BJ (cell line): ENCODE measurements around the gene CCDC148. TPM values are rescaled to one million over a fixed set of nuclear protein-coding genes. Genes with fewer than 3 reads are reported as not detected.

Source experiments
- CTCF ChIA-PET: fragments of 350-600 bp; formaldehyde crosslinking; extraction: SDS; loops from one replicate; lab custom pipeline; 2021; ENCODE audit warnings: antibody characterized with exemption, inconsistent platforms; lab: Yijun Ruan, JAX
- POLR2A ChIA-PET: fragments of 300-600 bp; sonication (Branson Sonifier 250); formaldehyde crosslinking; extraction: SDS; loops from one replicate; lab custom pipeline; 2021; ENCODE audit warnings: antibody characterized with exemption; lab: Charles Lee
- DNase-seq: peaks from one replicate; pipeline ENCODE4 v3.0.0-alpha.2; 2011; ENCODE audit warnings: low read depth
- H3K27me3 ChIP-seq: 2 replicates; pipeline ENCODE4 v1.6.0; 2011; ENCODE audit warnings: low read length; ENCODE audit not compliant: control insufficient read depth, insufficient read depth
- H3K36me3 ChIP-seq: 2 replicates; pipeline ENCODE4 v1.5.1; 2011; ENCODE audit warnings: low read length; ENCODE audit not compliant: control insufficient read depth, insufficient read depth
- H3K4me3 ChIP-seq: 2 replicates; pipeline ENCODE4 v1.5.1; 2011; ENCODE audit warnings: low read depth, mild to moderate bottlenecking, control low read depth, low read length
- polyA plus RNA-seq: library from polyadenylated mRNA; depleted of rRNA; stranded (reverse); fragments of >200 nt; gene quantifications from 2 replicates; pipeline ENCODE4 v1.2.3, GENCODE V29; 2011
- TF ChIP-seq, protein P1 (sequence below): IDR thresholded peaks from 2 replicates; pipeline ENCODE4 v1.5.1; 2011; ENCODE audit warnings: low read depth, mild to moderate bottlenecking, control low read depth, inconsistent platforms, low read length, moderate library complexity; ENCODE audit not compliant: insufficient read depth

CCDC148 gene
- polyA plus RNA-seq, 1 experiment: 0.75 TPM

GRCh38 chr2:158273791-158274190 lies 182.8 kb downstream of the CCDC148 start:
- Histone ChIP-seq H3K27me3 (no peaks in the 10 kb centered on the region), H3K4me3 (no peak overlapping the region), H3K36me3 (no peaks in the 10 kb centered on the region)
- ChIA-PET POLR2A (no interaction called here), CTCF (no interaction called here)
- TF ChIP-seq, protein P1, sequence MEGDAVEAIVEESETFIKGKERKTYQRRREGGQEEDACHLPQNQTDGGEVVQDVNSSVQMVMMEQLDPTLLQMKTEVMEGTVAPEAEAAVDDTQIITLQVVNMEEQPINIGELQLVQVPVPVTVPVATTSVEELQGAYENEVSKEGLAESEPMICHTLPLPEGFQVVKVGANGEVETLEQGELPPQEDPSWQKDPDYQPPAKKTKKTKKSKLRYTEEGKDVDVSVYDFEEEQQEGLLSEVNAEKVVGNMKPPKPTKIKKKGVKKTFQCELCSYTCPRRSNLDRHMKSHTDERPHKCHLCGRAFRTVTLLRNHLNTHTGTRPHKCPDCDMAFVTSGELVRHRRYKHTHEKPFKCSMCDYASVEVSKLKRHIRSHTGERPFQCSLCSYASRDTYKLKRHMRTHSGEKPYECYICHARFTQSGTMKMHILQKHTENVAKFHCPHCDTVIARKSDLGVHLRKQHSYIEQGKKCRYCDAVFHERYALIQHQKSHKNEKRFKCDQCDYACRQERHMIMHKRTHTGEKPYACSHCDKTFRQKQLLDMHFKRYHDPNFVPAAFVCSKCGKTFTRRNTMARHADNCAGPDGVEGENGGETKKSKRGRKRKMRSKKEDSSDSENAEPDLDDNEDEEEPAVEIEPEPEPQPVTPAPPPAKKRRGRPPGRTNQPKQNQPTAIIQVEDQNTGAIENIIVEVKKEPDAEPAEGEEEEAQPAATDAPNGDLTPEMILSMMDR: no peak
- DNase-seq: no peak

DNA sequence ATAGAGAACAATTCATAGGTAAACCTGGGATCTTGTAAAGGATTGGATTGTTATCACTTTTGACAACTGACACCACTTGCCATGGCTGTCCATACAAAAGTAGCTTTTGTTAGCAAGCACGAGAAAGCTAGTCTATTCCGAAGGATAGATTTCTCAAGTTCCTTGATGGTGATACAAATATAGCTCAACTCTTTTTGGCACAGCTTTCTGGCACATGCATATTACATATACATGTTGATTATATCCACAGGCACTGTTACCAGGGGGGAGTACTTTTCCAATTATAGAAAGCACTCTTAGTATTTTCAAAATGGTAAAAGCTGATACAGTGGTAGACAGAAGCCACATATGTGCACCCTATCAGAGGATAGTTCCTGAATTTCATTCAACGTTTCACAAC lies 186.0 kb downstream of the CCDC148 start:
- Histone ChIP-seq H3K27me3 (no peaks in the 10 kb centered on the region), H3K36me3 (no peaks in the 10 kb centered on the region), H3K4me3 (no peak overlapping the region)
- CTCF ChIA-PET: no interaction called here
- TF ChIP-seq, protein P1: no peak
- POLR2A ChIA-PET: no interaction called here
- DNase-seq: no peak

DNA sequence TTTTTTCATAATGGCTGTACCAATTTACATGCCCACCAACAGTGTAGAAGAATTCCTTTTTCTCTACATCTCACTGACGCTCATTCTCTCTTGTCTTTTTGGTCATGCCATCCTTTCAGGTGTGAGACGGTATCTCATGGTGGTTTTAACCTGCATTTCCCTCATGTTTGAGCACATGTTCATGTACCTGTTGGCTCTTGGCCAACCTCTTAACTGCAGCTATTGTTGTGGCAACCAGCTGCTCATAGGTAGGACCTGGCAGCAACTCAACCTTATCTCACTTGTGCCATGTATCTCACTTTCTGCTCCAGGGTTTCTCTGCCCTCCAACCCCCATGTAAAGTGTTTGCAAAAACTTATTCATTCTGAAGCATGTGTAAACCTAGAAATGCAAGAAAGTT lies 187.4 kb downstream of the CCDC148 start:
- Histone ChIP-seq H3K36me3 (no peaks in the 10 kb centered on the region), H3K27me3 (no peaks in the 10 kb centered on the region), H3K4me3 (no peak overlapping the region)
- CTCF ChIA-PET: no interaction called here
- TF ChIP-seq, protein P1: no peak
- POLR2A ChIA-PET: no interaction called here
- no peak for DNase-seq

DNA sequence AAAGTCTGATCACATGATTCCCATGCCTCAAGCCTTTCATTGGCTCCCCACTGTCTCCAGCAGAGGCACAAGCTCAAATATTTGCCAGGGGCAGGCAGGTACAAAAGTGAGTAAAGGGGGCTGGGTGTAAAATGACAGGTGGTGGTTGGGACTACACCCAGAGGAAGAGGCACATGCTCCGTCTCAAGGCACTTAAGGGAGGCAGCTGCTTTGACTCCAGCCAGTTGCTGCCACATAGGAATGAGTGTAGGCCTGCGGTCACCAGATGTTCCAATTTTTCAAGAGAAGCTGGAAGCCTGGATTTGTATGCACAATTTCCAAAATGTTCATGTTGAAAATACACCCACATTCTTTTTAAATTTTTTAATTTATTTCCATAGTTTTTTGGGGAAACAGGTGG lies 190.4 kb downstream of the CCDC148 start:
- ChIA-PET POLR2A (no interaction called here), CTCF (no interaction called here)
- no peaks in the 10 kb centered on the region for H3K36me3 ChIP-seq
- no peaks in the 10 kb centered on the region for H3K27me3 ChIP-seq
- no peak overlapping the region for H3K4me3 ChIP-seq
- no peak for DNase-seq
- TF ChIP-seq, protein P1: no peak

DNA sequence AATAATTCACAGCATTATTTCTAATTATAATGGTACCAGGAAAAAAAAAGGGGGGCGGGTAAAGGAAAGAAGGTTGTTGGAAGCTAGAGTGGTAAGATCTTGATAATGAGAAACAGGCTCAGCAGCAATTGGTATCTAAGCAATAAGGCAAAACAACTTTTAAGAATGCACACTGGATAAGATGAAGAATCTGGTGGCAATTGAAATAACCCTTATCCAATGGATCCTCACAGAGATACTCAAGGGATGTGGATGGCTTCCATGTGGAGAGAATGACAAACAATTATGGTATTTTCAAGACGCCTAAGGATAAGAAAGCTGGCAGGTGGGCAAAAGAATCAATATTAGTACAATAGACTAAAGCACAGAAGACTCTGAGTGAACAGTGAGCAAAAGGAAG lies 201.3 kb downstream of the CCDC148 start:
- Histone ChIP-seq H3K27me3 (no peaks in the 10 kb centered on the region; the same call in 1 of the 2 replicates), H3K36me3 (no peaks in the 10 kb centered on the region), H3K4me3 (no peak overlapping the region)
- ChIA-PET POLR2A (no interaction called here), CTCF (no interaction called here)
- TF ChIP-seq, protein P1: no peak
- no peak for DNase-seq
